Measurements from ENCODE around the gene USP7. TPM values are rescaled to one million over a fixed set of nuclear protein-coding genes. Genes with fewer than 3 reads are reported as not detected.

The USP7 gene
- total RNA-seq, 2 experiments from 2014 or later = 46.4 to 127 TPM

DNA sequence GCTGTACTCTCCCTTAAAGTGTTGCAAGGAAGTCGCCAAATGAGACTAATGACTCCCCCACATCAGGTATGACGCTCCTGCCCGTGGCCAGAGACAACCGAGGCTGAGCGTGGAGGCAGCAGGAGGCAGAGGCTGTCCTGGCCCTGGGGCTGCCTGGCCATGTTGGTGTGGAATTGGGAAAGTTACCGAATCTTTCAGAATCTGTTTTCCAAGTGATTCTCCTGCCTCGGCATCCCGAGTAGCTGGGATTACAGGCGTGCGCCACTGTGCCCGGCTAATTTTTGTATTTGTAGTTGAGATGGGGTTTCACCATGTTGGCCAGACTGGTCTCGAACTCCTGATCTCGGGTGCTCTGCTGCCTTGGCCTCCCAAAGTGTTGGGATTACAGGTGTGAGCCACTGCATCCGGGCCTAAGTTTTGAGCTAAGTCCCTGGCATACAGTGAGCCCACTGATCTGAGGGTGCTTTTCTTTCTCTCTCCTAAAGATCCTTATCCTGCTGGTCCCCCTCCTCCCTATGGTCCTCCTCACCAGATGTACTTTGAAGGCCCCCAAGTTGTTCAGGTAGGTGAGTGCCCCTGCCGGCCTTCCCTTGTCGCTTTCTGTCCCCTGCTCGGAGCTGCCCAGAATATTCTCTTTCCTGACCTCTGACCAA is 80.9 kb downstream of the USP7 start:
- no peak overlapping the region for H3K27ac ChIP-seq (ENCODE audit: low read depth, low read length, poor library complexity, severe bottlenecking)
- TF ChIP-seq, protein P1, sequence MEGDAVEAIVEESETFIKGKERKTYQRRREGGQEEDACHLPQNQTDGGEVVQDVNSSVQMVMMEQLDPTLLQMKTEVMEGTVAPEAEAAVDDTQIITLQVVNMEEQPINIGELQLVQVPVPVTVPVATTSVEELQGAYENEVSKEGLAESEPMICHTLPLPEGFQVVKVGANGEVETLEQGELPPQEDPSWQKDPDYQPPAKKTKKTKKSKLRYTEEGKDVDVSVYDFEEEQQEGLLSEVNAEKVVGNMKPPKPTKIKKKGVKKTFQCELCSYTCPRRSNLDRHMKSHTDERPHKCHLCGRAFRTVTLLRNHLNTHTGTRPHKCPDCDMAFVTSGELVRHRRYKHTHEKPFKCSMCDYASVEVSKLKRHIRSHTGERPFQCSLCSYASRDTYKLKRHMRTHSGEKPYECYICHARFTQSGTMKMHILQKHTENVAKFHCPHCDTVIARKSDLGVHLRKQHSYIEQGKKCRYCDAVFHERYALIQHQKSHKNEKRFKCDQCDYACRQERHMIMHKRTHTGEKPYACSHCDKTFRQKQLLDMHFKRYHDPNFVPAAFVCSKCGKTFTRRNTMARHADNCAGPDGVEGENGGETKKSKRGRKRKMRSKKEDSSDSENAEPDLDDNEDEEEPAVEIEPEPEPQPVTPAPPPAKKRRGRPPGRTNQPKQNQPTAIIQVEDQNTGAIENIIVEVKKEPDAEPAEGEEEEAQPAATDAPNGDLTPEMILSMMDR (conservative IDR thresholded peaks at IDR 0.05; ENCODE audit: low read length) = no peak
- no peak for TF ChIP-seq EZH2phosphoT487 (IDR thresholded peaks at IDR 0.05; ENCODE audit: borderline replicate concordance, low read depth, low read length)
- no peak overlapping the region for H3K4me2 ChIP-seq (ENCODE audit: low read length)
- ChIA-PET CTCF (ENCODE audit: unreplicated experiment) (no interaction called here), POLR2A (interaction anchor here (0.6 to 1.1 kb wide), 2 partner anchors 11 to 19 kb away, joined by 3 read pairs; no protein-coding TSS in a partner anchor)
- no peak overlapping the region for H2AFZ ChIP-seq (ENCODE audit: low read length)
- no peak overlapping the region for H3K4me3 ChIP-seq (ENCODE audit: low read depth, low read length, poor library complexity, severe bottlenecking)
- intact Hi-C loops (cut with micrococcal nuclease; ENCODE audit: unreplicated experiment) = loop anchor here (5.0 kb wide), 2 partner anchors 86 to 254 kb away; partner anchors contain the start of genes PMM2 and TMEM186
- DNase-seq (ENCODE audit: low spot score) = no peak
- no peaks in the 10 kb centered on the region for H3K9me2 ChIP-seq (ENCODE audit: insufficient read depth, low read length)
- H3K79me2 ChIP-seq (ENCODE audit: insufficient read depth, low read depth, low read length) = no peaks in the 10 kb centered on the region
- no TSS peak for BruUV-seq (replicated peaks)
- no peaks in the 10 kb centered on the region for H3K9me3 ChIP-seq (ENCODE audit: low read length)
- no peaks in the 10 kb centered on the region for H3K36me3 ChIP-seq (ENCODE audit: insufficient read depth, low read length)
- H4K20me1 ChIP-seq (ENCODE audit: insufficient read depth, low read length) = no peaks in the 10 kb centered on the region
- peaks cover 14% of the 10 kb centered on the region for H3K4me1 ChIP-seq (ENCODE audit: insufficient read depth, low read length, poor library complexity, severe bottlenecking)

DNA sequence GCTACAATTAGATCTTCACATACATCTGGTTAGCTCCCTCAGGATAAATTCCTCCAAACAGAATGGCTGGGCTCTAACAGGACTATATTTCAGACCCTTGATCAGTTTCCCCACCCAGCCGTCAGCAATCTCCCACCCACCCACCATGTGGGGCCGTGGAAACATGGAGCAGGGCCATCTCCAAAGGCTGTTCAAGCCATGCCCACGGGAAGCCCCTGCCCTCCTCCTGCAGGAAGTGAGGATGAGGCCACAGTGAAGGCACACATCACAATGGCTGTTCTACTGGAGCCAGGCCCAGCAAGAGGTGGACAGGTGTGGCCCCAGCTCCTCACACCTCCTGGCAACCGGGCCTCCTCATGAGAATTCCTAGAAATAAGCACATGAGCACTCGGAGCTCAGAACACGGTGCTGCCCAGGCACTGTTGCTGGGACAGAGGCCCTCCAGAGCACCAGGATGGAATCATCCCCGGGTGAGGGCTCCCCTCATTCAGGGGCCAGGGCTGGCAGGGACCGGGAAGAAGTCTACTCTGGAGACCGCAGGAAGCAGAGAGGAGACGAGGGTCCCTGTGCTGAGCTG is 81.6 kb downstream of the USP7 start, which contains the start of gene LITAFD:
Gene LITAFD, plus strand, starts transcription at position 311 of the 577 bp plus-strand sequence. CDS start 2,005 bp downstream, outside the sequence.
- ChIA-PET POLR2A (interaction anchor here (0.6 kb wide), 1 partner anchor 20 kb away, joined by 3 read pairs; no protein-coding TSS in a partner anchor), CTCF (ENCODE audit: unreplicated experiment) (no interaction called here)
- intact Hi-C loops (cut with micrococcal nuclease; ENCODE audit: unreplicated experiment) = loop anchor here (5.0 kb wide), 2 partner anchors 85 to 255 kb away; partner anchors contain the start of genes PMM2 and TMEM186
- TF ChIP-seq EZH2phosphoT487 (IDR thresholded peaks at IDR 0.05; ENCODE audit: borderline replicate concordance, low read depth, low read length) = no peak
- TF ChIP-seq, protein P1 (conservative IDR thresholded peaks at IDR 0.05; ENCODE audit: low read length) = no peak
- H3K9me2 ChIP-seq (ENCODE audit: insufficient read depth, low read length) = no peaks in the 10 kb centered on the region
- no peak within 1 kb of the TSS for H2AFZ ChIP-seq (ENCODE audit: low read length)
- no peaks in the 10 kb centered on the region for H3K36me3 ChIP-seq (ENCODE audit: insufficient read depth, low read length)
- no peak for DNase-seq (ENCODE audit: low spot score)
- no peaks in the 10 kb centered on the region for H3K79me2 ChIP-seq (ENCODE audit: insufficient read depth, low read depth, low read length)
- H3K4me2 ChIP-seq (ENCODE audit: low read length) = no peak within 1 kb of the TSS
- no peaks in the 10 kb centered on the region for H4K20me1 ChIP-seq (ENCODE audit: insufficient read depth, low read length)
- no TSS peak for BruUV-seq (replicated peaks)
- no peaks in the 10 kb centered on the region for H3K9me3 ChIP-seq (ENCODE audit: low read length)
- peaks cover 14% of the 10 kb centered on the region for H3K4me1 ChIP-seq (ENCODE audit: insufficient read depth, low read length, poor library complexity, severe bottlenecking)
- H3K27ac ChIP-seq (ENCODE audit: low read depth, low read length, poor library complexity, severe bottlenecking) = no peak within 1 kb of the TSS
- no peak within 1 kb of the TSS for H3K4me3 ChIP-seq (ENCODE audit: low read depth, low read length, poor library complexity, severe bottlenecking)

Data from OCI-LY7 (cell line).